CD4-positive, alpha-beta memory T cell (primary cell): ENCODE data around the gene PSMA5. TPM values are rescaled to one million over a fixed set of nuclear protein-coding genes. Genes with fewer than 3 reads are reported as not detected.
A peak's percentile ranks its signal among the peaks of the same experiment; 100 is the strongest.

Source experiments
- CTCF ChIA-PET: fragments of 350-600 bp; sonication (Branson Sonifier 250); formaldehyde crosslinking; loops from one replicate; lab custom pipeline; 2021; ENCODE audit warnings: inconsistent platforms; ENCODE audit not compliant: partially characterized antibody; lab: Charles Lee
- POLR2A ChIA-PET: fragments of 350-600 bp; sonication (Branson Sonifier 250); formaldehyde crosslinking; loops from one replicate; lab custom pipeline; 2021; ENCODE audit not compliant: partially characterized antibody; lab: Charles Lee
- DNase-seq, 5 donors: peaks; one replicate each; pipeline versions ENCODE4 v3.0.0 to v3.0.0-alpha.2; 2020 to 2022; ENCODE audit warnings: mixed read lengths in 1 of 5
- H3K27ac ChIP-seq: one replicate; pipeline ENCODE4 v1.7.0; 2013; ENCODE audit warnings: low read depth, low read length
- H3K27me3 ChIP-seq: 2 replicates; pipeline ENCODE4 v1.7.0; 2013; ENCODE audit warnings: mild to moderate bottlenecking, low read length, moderate library complexity; ENCODE audit not compliant: insufficient read depth
- H3K36me3 ChIP-seq: 2 replicates; pipeline ENCODE4 v1.7.0; 2013; ENCODE audit warnings: mild to moderate bottlenecking, low read length, moderate library complexity; ENCODE audit not compliant: insufficient read depth
- H3K4me1 ChIP-seq: 2 replicates; pipeline ENCODE4 v1.7.0; 2013; ENCODE audit warnings: mild to moderate bottlenecking, low read length, moderate library complexity; ENCODE audit not compliant: insufficient read depth
- H3K4me3 ChIP-seq, 2 donors: one replicate each; pipeline ENCODE4 v1.7.0; 2013; ENCODE audit warnings: low read length in 2 of 2, mild to moderate bottlenecking in 1 of 2
- H3K9me3 ChIP-seq, 2 donors: one replicate each; pipeline ENCODE4 v1.7.0; 2013; ENCODE audit warnings: low read length in 2 of 2, control low read depth in 1 of 2; ENCODE audit not compliant: control insufficient read depth in 1 of 2
- H3K27ac Mint-ChIP-seq, 7 donors: one replicate each; pipeline ENCODE4 v1.8.0; 2020 to 2021; ENCODE audit warnings: mixed read lengths in 7 of 7, mild to moderate bottlenecking in 6 of 7, inconsistent platforms in 3 of 7, moderate library complexity in 3 of 7
- H3K27me3 Mint-ChIP-seq, 2 donors: one replicate each; pipeline ENCODE4 v1.8.0; 2020 to 2021; ENCODE audit warnings: mixed read lengths in 2 of 2
- H3K36me3 Mint-ChIP-seq, 2 donors: one replicate each; pipeline ENCODE4 v1.8.0; 2020 to 2021; ENCODE audit warnings: mixed read lengths in 2 of 2, inconsistent platforms in 1 of 2, mild to moderate bottlenecking in 1 of 2
- H3K4me1 Mint-ChIP-seq, 4 donors: one replicate each; pipeline ENCODE4 v1.8.0; 2020 to 2021; ENCODE audit warnings: mixed read lengths in 4 of 4, mild to moderate bottlenecking in 1 of 4
- H3K4me3 Mint-ChIP-seq, 8 donors: one replicate each; pipeline ENCODE4 v1.8.0; 2020 to 2021; ENCODE audit warnings: mixed read lengths in 8 of 8, mild to moderate bottlenecking in 7 of 8, moderate library complexity in 6 of 8, inconsistent platforms in 3 of 8
- H3K9me3 Mint-ChIP-seq, 8 donors: one replicate each; pipeline ENCODE4 v1.8.0; 2020 to 2021; ENCODE audit warnings: mixed read lengths in 8 of 8, mild to moderate bottlenecking in 5 of 8, inconsistent platforms in 3 of 8, moderate library complexity in 1 of 8
- intact Hi-C: fragments of 100-400 bp; cut with micrococcal nuclease; formaldehyde crosslinking; loops from one replicate; pipeline ENCODE4 v1.15.1; 2023
- polyA plus RNA-seq, 2 donors: library from polyadenylated mRNA; unstranded; fragments of 300-500 nt; fragmentation: Illumina TruSeq; gene quantifications; one replicate each; pipeline ENCODE4 v1.2.3, GENCODE V29; 2021
- total RNA-seq, 2 experiments: library from RNA; stranded (reverse); gene quantifications; one replicate each; pipeline ENCODE4 v1.2.3, GENCODE V29; 2021

The PSMA5 gene
- total and polyA plus RNA-seq, 4 experiments from 2014 or later, result 87.7 to 122 (median 93.5) TPM

DNA sequence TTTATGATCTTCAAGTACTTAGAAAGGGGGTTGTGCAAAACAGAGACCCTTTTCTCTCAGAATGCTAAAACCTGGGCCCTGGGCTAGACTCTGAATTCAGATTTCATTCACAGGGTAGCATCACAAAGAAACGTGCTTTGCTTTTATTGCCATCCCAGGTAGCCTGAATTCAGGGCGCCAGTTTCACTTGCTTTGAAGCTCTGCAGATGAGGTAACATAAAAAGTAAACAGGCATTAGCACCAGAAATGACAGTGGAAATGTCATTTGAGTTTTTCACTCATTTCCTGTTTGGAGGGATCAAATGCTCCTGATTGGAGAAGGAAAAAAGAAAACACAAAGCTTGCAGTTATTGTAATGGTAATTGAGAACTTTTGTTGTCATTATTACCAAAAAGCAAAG is 42.7 kb upstream of the PSMA5 start:
- Mint-ChIP-seq H3K4me1 (peaks cover 0 to 7% (median 2%) of the 10 kb centered on the region in 4 donors), H3K4me3 (no peak overlapping the region), H3K27ac (no peak overlapping the region), H3K36me3 (no peaks in the 10 kb centered on the region), H3K9me3 (no peaks in the 10 kb centered on the region), H3K27me3 (peaks cover 35 to 60% of the 10 kb centered on the region in 2 donors)
- no peaks in the 10 kb centered on the region for H3K9me3 ChIP-seq
- no peaks in the 10 kb centered on the region for H3K4me1 ChIP-seq
- no peak overlapping the region for H3K27ac ChIP-seq
- H3K36me3 ChIP-seq, result no peaks in the 10 kb centered on the region
- ChIA-PET POLR2A (no interaction called here), CTCF (interaction anchor here (1.3 kb wide), 1 partner anchor 15 kb away, joined by 3 read pairs; the partner anchor contains the start of gene ATXN7L2)
- DNase-seq, result no peak
- intact Hi-C loops, result no loop called here
- peaks cover 39% of the 10 kb centered on the region for H3K27me3 ChIP-seq
- no peak overlapping the region for H3K4me3 ChIP-seq

GRCh38 chr1:109468061-109468460 is 41.8 kb upstream of the PSMA5 start:
- ChIA-PET POLR2A (no interaction called here), CTCF (no interaction called here)
- DNase-seq, result no peak
- intact Hi-C loops, result no loop called here
- Mint-ChIP-seq H3K27me3 (peaks cover 35 to 57% of the 10 kb centered on the region in 2 donors), H3K36me3 (no peaks in the 10 kb centered on the region), H3K27ac (no peak overlapping the region), H3K9me3 (no peaks in the 10 kb centered on the region), H3K4me3 (peak overlapping the region in 1 of 8 donors; percentile 72), H3K4me1 (peaks cover 0 to 7% (median 2%) of the 10 kb centered on the region in 4 donors)
- Histone ChIP-seq H3K9me3 (no peaks in the 10 kb centered on the region), H3K36me3 (no peaks in the 10 kb centered on the region), H3K4me3 (no peak overlapping the region), H3K27ac (no peak overlapping the region), H3K27me3 (peaks cover 39% of the 10 kb centered on the region), H3K4me1 (no peaks in the 10 kb centered on the region)

GRCh38 chr1:109467301-109467777 is 41.1 kb upstream of the PSMA5 start:
- peaks cover 39% of the 10 kb centered on the region for H3K27me3 ChIP-seq
- H3K4me1 ChIP-seq, result no peaks in the 10 kb centered on the region
- no peaks in the 10 kb centered on the region for H3K36me3 ChIP-seq
- ChIA-PET POLR2A (no interaction called here), CTCF (no interaction called here)
- H3K9me3 ChIP-seq, result no peaks in the 10 kb centered on the region
- Mint-ChIP-seq H3K4me3 (peak overlapping the region in 7 of 8 donors; percentile 47 to 72 (median 67)), H3K4me1 (peaks cover 0 to 7% (median 2%) of the 10 kb centered on the region in 4 donors), H3K27me3 (peaks cover 36 to 59% of the 10 kb centered on the region in 2 donors), H3K27ac (no peak overlapping the region), H3K9me3 (no peaks in the 10 kb centered on the region), H3K36me3 (no peaks in the 10 kb centered on the region)
- DNase-seq, result no peak
- H3K4me3 ChIP-seq, result no peak overlapping the region
- intact Hi-C loops, result no loop called here
- no peak overlapping the region for H3K27ac ChIP-seq

DNA sequence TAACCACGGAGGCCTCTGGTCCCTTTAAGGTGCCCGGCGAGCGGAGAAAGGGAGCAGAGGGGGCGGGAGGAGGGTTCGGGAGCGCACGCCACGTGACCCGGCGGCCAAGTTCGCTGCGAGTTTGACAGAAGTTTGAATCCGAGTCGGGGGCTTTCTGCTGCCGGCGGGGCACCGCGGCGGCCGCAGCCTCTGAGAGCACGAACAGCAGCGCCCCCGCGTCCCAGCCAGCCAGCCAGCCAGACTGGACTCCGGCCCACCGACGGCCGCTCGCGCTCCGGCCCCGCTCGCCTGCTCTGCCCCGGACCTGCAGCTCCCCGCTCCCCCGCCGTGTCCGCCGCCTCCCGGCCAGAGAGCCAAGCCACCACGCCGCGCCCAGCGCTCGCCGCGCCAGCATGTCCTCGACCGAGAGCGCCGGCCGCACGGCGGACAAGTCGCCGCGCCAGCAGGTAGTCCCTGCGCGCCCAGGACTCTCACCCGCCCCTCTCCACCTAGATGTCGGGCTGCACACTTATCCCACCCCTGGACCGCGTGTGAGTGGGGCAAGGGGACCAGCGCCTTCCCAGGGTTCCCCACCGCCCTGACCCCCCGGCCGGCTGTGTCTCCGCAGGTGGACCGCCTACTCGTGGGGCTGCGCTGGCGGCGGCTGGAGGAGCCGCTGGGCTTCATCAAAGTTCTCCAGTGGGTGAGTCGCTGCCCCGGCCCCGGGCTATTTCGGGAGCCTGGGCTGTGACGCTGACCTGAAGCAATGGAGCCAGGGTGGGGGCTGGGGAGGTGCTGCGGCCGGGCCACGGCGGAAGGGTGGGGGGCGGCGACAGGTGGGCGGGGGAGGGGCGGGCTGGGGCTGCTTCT is 40.4 kb upstream of the PSMA5 start, which contains the start of gene SYPL2:
Gene SYPL2, plus strand, starts transcription at position 95 of the 849 bp plus-strand sequence. Its CDS starts 298 bp downstream, at position 393.
- no peak within 1 kb of the TSS for H3K27ac ChIP-seq
- no peaks in the 10 kb centered on the region for H3K9me3 ChIP-seq
- no peaks in the 10 kb centered on the region for H3K4me1 ChIP-seq
- Mint-ChIP-seq H3K4me1 (peaks cover 0 to 7% (median 2%) of the 10 kb centered on the region in 4 donors), H3K36me3 (no peaks in the 10 kb centered on the region), H3K27ac (peak within 1 kb of the TSS in 1 of 7 donors; percentile 59), H3K27me3 (peaks cover 38 to 59% of the 10 kb centered on the region in 2 donors), H3K9me3 (no peaks in the 10 kb centered on the region), H3K4me3 (peak within 1 kb of the TSS; percentile 67 to 86 (median 74))
- H3K27me3 ChIP-seq, result peaks cover 44% of the 10 kb centered on the region
- intact Hi-C loops, result no loop called here
- ChIA-PET CTCF (no interaction called here), POLR2A (no interaction called here)
- no peak for DNase-seq
- no peaks in the 10 kb centered on the region for H3K36me3 ChIP-seq
- H3K4me3 ChIP-seq, result peak within 1 kb of the TSS in 1 of 2 donors; percentile 46

GRCh38 chr1:109466125-109466451 is 39.8 kb upstream of the PSMA5 start:
- ChIA-PET POLR2A (no interaction called here), CTCF (no interaction called here)
- Mint-ChIP-seq H3K4me1 (peaks cover 0 to 7% (median 2%) of the 10 kb centered on the region in 4 donors), H3K36me3 (no peaks in the 10 kb centered on the region), H3K27ac (peak overlapping the region in 1 of 7 donors; percentile 59), H3K27me3 (peaks cover 38 to 64% of the 10 kb centered on the region in 2 donors), H3K9me3 (no peaks in the 10 kb centered on the region), H3K4me3 (peak overlapping the region; percentile 67 to 86 (median 74))
- Histone ChIP-seq H3K4me1 (no peaks in the 10 kb centered on the region), H3K4me3 (peak overlapping the region in 1 of 2 donors; percentile 46), H3K36me3 (no peaks in the 10 kb centered on the region), H3K27me3 (peaks cover 44% of the 10 kb centered on the region), H3K9me3 (no peaks in the 10 kb centered on the region), H3K27ac (no peak overlapping the region)
- DNase-seq, result no peak
- intact Hi-C loops, result no loop called here

DNA sequence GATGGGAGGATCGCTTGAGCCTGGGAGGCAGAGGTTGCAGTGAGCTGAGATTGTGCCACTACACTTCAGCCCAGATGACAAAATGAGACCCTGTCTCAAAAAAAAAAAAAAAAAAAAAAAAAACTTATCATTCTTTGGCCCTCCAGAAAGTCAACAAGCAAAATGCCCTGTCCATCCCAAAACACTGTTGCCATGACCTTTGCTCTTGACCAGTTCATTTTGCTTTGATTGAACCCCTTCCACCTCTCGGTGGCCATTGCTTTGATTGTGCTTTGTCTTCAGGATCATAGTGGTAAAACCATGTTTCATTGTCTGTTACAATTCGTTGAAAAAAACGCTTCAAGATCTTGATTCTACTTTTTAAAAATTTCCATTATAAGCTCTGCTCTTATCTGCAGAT is 31.6 kb upstream of the PSMA5 start:
- DNase-seq, result no peak
- Mint-ChIP-seq H3K27ac (no peak overlapping the region), H3K9me3 (peaks cover 5 to 28% (median 19%) of the 10 kb centered on the region in 8 donors), H3K27me3 (peaks cover 23 to 42% of the 10 kb centered on the region in 2 donors), H3K4me3 (no peak overlapping the region), H3K4me1 (no peaks in the 10 kb centered on the region), H3K36me3 (peaks cover 2 to 5% of the 10 kb centered on the region in 2 donors)
- intact Hi-C loops, result no loop called here
- peaks cover 0 to 4% of the 10 kb centered on the region in 2 donors for H3K9me3 ChIP-seq
- peaks cover 6% of the 10 kb centered on the region for H3K27me3 ChIP-seq
- CTCF ChIA-PET, result no interaction called here
- no peaks in the 10 kb centered on the region for H3K36me3 ChIP-seq
- POLR2A ChIA-PET, result interaction anchor here (0.8 kb wide), 1 partner anchor 39 kb away, joined by 4 read pairs; no protein-coding TSS in a partner anchor
- no peaks in the 10 kb centered on the region for H3K4me1 ChIP-seq
- no peak overlapping the region for H3K4me3 ChIP-seq
- H3K27ac ChIP-seq, result no peak overlapping the region

DNA sequence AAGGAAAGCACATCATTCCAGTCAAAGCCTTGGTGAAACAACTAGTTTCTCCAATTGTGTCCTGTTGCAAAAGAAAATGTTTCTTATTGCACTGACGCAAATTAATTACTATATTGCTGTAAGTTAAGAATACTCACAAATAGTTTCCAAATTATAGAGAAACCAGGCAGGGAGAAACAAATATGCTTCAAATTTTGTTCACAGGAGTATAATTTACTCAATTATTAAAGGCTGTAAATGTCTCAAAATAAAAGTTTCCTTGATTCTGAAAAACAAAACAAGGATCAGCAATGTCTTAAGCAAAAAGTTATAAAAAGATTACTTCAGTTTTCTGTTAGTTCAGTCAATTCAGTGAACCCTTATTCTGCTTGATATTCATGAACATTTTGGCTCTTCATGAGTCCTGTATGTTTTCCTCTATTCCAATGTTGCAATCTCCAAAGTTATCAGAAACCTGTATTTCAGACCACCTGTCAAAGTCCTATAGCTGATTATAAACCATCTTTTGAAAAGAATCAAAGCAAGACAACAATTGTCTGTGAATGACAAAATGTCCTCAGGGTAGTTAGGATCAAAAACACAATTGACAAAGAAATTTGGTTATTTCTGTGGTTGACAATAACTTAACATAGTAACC is 28.4 kb upstream of the PSMA5 start:
- H3K4me3 ChIP-seq, result no peak overlapping the region
- no peaks in the 10 kb centered on the region for H3K4me1 ChIP-seq
- no peaks in the 10 kb centered on the region for H3K36me3 ChIP-seq
- H3K9me3 ChIP-seq, result peaks cover 0 to 4% of the 10 kb centered on the region in 2 donors
- no peak overlapping the region for H3K4me3 Mint-ChIP-seq
- H3K4me1 Mint-ChIP-seq, result no peaks in the 10 kb centered on the region
- intact Hi-C loops, result no loop called here
- no peak for DNase-seq
- H3K27ac ChIP-seq, result no peak overlapping the region
- H3K9me3 Mint-ChIP-seq, result peaks cover 5 to 38% (median 23%) of the 10 kb centered on the region in 8 donors
- peaks cover 27 to 40% of the 10 kb centered on the region in 2 donors for H3K27me3 Mint-ChIP-seq
- POLR2A ChIA-PET, result no interaction called here
- no peaks in the 10 kb centered on the region for H3K27me3 ChIP-seq
- CTCF ChIA-PET, result no interaction called here
- peaks cover 2 to 5% of the 10 kb centered on the region in 2 donors for H3K36me3 Mint-ChIP-seq
- H3K27ac Mint-ChIP-seq, result no peak overlapping the region
